ENCODE results near the gene PMM1.
"Not testable (repeated sequence)": the region's sequence is repeated elsewhere in the genome, so short reads cannot be mapped to it uniquely, and the experiment has no call there.

Gene PMM1

DNA sequence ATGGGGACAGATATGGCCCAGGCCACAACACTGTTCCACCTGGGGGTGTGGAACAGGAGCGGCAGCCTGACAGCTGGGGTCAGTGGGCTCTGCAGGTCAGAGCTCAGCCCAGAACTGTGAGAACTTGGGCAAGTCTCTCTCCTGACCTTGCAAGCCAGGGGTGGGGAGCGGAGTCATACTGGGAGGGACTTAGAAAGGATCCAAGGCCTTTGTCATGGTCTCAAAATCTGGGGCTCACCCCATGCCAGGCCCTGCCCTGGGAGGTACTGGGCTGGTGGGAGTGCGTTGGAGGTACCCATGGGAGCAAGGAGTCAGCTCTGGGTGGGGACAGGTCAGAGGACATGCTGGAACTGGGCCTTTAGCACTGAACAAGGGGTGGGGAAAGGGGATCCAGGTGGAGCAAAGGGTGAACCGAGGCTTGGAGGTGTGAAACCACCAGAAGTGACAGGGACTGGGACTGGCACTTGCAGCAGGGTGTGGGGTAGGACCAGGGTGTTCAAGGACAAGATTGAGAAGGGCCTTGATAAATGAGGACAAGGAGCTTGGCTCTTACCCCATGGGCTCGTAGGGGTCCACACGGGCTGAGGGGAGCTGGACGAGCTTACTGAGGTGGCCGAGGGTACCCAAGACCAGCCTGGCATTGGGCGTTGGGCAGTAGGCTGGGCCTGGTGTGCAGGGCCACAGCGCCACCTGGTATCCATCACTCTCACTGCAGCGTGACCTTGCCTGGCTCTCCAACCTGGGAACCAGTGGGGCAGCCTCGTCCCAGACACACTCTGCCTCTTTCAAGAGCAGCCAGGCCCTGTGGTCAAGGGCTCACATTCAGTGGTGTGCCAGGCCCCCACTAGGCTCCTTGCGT is 7.4 kb upstream of the PMM1 start:
- DNase-seq: peak; percentile 54

DNA sequence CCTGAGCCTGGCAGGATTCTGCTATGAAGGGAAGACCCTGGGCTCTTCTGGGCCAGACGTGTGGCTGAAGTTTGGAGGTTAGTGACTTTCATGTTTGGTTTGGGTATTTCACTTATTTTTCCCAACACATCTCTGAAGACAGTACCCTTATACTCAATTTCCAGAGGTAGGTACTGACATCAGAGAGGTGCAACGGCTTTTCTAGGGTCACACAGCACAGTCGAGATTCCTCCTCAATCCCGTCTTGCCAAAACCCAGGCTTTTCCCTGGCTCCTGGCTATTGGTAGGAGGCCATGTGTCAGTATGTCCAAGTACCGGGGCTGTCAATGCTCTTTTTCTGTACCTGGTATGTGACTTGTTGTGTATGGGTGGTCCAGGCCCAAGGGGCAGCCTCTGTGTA is 6.1 kb upstream of the PMM1 start:
- no peak for DNase-seq

DNA sequence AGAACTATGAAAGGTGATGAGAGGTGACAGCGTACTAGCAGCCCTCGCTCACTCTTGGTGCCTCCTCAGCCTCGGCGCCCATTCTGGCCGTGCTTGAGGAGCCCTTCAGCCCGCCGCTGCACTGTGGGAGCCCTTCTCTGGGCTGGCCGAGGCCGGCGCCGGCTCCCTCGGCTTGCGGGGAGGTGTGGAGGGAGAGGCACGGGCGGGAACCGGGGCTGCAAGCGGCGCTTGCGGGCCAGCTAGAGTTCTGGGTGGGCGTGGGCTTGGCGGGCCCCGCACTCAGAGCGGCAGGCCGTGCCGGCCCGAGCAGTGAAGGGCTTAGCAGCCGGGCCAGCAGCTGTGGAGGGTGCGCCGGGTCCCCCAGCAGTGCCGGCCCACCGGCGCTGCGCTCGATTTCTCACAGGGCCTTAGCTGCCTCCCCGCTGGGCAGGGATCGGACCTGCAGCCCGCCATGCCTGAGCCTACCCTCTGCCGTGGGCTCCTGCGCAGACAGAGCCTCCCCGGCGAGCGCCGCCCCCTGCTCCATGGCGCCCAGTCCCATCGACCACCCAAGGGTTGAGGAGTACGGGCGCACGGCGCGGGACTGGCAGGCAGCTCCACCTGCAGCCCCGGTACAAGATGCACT is 3.8 kb upstream of the PMM1 start:
- DNase-seq: not testable (repeated sequence)

DNA sequence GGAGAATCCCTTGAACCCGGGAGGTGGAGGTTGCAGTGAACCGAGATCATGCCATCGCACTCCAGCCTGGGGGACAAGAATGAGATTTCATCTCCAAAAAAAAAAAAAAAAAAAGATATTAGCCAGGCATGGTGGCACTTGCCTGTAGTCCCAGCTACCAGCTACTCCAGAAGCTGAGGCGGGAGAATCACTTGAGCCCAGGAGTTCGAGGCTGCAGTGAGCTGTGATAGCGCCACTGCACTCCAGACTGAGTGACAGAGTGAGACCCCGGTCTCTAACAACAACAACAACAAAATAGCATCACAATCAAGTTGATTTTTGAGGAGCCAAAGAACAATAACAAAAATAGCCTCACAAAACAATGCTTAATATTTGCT is 2.3 kb downstream of the PMM1 start:
- DNase-seq: no peak

DNA sequence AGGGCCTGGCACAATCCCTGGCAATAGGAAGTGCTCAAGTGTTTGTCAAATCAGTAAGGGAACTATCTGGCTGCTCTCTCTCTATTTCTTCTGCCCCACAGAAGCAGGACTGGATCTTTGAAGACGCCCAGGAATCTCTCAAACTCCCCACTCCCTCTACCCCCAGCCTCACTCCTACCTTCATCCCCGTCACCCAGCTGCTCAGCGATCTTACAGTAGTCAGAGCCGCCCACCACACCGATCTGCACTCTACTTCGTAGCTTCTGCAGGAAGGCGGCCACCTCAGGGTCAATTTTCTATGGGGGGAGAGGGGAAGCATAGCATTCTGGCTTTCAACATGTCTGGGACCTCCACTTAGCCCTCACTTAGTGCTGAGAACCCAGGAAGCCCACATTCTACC is 3.7 kb downstream of the PMM1 start:
- no peak for DNase-seq

DNA sequence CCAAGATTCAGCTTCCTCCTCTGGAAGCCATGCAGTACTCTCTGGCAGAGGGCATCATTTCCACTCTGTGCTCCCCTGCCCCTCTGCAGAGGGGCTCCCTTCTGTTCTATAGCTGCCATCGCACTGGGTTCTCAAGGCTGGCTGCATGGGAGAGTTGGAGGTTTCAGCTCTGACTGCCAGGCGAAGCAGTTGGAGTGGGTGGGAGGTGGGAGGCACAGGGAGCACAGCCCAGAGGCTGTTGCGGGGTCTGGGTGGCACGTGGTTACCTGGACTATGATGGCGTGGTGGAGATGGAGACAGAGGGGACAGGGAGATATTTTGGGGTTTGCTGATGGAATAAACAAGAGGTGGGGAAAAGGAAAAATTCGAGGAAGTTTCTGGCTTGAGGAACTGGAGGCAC is 4.8 kb downstream of the PMM1 start:
- DNase-seq: no peak

DNA sequence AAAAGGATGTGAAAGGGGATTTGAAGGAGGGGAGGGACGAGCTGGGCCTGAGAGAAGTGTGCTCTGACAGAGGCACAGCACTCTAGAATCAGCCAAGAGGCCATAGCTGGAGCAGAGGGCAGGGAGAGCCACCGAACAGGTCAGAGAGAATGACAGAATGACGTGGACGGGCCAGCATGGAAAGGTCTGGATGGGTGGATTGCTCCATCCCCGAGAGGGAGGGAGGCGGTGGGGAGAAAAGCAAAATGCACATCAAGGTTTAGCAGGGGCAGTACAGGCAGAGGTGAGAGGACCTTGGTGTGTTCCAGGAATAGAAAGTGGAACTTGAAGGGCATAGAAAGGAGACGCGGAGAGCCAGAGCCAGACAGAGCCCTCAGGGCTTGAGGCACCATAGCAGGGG is 6.9 kb downstream of the PMM1 start:
- no peak for DNase-seq

DNA sequence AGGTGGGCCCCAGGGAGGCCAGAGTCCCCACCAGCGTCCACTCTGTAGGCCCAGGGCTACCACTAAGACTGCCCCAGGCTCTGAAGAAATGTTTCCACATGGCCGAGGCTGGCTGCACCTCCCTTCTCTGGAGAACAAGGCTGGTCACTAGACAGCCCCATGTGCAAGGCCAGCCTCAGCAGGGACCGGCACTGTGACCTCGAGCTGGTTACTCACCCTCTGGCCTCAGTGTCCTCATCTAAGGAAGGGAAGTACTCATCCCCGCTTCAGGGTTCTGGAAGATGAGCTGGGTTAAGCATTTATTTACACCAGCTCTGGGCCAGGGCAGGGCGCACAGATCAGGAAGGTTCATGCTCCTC is 9.7 kb downstream of the PMM1 start:
- DNase-seq: no peak

DNA sequence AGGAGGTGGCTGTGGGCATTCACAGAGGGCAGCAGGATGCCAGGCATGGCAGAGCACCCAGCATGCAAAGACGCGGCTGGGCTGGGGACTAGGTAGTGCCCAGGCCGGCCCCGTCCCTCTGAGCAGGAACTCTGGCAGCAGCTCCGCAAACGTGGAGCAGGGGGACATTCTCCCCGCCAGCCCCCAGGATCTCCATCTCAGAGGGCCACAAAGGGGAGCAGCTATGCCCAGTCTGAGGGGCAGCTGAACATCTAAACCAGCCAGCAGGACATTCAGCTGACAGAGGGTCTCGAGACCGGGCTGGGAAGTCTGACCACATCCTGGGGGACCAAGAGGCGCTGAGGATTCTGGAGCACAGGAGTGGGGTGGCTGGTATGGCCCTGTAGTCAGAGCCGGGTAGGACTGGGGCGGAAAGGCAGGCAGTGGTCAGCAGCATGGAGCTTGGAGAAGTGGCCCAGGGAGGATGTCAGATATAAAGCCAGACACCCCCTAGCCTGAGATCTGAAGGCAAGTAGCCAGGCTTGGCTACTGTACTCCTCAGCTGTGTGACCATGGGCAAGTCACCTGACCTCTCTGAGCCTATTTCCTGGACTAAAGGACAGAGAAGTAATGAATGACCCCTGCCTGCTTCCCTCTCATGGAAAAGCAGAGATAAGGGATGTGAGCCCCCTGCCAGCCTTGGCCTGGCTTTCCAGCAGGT is 10.2 kb downstream of the PMM1 start:
- no peak for DNase-seq

DNA sequence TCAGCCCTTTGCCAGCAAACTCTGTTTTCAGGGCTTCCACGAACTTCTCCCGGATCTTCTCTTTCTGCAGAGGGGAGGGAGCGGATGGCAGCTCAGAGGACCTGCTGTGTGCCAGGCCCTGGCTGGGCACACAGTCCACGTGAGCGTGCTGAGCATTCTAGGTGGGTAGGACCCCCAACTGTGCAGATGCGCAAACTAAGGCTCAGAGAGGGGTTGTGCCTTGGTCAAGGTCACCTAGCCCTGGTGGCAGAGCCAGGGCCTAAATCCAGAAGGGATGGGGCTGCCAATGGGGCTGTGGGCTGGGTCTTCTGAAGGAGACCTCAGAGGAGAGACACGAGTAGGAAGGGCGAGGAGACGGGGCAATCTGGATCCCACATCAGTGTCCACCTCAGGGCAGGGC is 10.8 kb downstream of the PMM1 start:
- DNase-seq: no peak

DNA sequence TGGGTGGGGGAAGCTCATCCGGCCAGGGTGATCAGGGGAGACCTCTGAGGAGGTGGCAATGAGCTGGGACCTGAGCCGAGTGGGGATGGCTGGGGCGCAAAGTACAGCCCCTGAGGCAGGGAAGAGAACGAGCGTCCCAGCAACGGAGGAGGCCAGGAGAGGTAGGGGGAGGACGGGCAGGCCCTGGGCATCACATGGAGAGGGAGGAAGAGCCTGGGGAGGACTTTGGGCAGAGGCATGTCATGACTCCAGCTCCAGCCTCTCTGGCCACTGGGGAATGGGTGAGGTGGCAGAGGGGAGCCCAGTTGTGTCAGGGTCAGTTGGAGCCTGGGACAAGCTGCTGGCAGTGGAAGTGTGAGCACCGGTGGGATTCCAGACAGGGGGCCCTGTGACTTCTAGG is 11.5 kb downstream of the PMM1 start:
- DNase-seq: no peak

DNA sequence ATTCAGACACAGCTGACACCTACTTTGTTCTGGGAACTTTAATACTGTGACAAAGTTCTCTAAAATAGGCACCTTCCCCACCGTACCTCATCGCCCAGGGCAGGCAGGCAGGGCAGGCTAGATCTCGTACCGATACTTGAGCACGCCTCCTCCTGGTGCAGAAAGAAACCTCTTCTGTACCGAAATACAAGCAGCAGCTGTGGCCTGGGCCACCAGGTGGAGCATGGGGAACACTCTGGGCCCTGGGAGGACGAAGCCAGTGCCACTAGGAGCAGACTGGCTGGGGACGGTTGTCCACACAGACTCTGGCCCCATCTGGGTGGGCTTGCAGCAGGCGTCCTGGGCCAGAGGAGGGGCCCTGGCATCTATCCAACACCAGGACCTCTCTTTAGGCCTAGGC is 12.8 kb downstream of the PMM1 start:
- DNase-seq: peak; percentile 44

DNA sequence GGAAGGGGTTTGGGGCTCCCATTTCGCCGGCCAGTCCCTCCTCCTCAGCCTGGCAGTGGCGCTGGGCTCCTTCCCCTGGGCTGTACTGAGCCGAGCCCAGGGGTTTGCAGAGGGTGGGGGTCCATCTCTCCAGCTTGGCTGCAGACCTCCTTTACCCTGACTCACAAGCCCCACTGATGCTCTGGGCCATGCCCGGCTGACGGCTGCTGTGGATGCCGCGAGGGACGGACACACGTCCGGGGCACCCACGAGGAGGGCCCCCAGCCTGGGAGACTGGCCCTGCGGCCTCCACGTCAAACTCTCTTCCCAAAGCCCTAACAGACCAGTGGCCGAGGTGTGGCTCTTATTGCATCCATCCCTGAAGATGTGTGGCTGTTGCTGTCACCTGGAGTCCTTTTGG is 14.1 kb downstream of the PMM1 start:
- DNase-seq: no peak

DNA sequence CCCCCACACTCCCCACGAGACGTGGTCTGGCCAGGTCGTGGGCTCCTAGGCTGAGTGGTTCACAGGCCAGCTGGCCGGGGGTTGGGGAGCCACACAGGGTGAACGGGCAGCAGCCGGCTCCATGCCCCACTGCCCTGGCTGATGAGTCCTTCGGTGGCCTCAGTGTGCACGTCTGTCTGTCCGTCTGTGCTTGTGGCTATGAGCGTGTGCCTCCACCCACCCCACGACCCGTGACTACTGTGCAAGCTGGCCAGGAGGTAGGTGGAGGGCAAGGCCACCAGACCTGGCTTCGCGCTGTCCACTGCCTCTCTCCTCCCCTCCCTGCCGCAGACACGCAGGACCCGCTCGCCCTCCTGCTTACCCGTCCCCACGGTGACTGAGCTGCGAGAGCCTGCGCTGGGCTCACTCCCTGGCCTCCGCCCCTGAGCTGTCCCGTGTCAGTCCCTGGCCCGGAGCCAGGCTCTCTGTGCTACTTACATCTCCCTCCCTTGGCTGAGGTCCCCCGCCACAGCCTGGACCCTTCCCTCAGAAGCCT is 14.7 kb downstream of the PMM1 start:
- no peak for DNase-seq

DNA sequence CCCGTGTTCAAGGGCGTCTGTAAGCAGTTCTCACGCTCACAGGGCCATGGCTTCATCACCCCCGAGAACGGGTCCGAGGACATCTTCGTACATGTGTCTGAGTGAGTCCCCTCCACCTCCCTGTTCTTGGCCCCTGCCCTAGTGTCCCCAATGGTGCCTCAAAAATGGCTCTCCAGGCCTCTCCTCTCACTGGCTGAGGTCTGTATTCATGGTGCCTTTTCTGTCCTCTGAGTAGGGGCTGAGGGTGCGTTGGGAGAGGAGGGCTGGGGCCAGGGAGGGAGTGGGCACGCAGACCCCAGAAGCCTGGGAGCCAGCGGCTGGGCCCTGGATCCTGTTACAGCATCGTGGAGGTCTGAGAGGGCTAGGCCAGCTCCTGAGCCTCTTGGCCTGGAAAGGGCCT is 16.0 kb downstream of the PMM1 start:
- DNase-seq: no peak

DNA sequence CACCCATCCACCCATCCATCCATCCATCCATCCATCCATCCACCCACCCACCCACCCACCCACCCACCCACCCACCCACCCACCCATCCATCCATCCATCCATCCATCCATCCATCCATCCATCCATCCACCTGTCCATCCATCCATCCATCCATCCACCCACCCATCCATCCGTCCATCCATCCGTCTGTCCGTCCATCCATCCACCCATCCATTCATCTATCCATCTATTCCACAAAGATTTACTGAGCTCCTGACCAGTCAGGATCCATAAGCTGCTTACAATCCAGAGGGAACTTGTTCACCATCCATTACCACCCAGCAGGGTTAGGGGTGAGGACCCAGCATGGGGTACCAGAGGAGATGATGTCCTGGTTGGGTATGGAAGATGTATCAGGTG is 17.3 kb downstream of the PMM1 start:
- DNase-seq: not testable (repeated sequence)

DNA sequence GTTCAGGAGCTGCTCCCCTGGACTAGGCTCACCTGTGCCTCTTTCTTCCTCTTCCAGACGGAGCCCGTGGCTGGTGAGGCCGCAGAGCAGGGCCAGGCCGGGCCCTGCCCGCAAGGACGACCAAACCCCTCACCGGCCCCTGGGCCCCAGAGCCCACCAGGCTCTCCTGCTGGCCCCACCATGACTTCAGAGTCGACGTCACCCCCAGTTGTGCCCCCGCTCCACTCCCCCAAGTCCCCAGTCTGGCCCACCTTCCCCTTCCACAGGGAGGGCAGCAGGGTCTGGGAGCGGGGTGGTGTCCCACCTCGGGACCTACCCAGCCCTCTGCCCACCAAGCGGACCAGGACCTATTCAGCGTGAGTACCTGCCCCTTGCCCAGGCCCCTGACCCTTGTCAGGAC is 17.9 kb downstream of the PMM1 start:
- no peak for DNase-seq

DNA sequence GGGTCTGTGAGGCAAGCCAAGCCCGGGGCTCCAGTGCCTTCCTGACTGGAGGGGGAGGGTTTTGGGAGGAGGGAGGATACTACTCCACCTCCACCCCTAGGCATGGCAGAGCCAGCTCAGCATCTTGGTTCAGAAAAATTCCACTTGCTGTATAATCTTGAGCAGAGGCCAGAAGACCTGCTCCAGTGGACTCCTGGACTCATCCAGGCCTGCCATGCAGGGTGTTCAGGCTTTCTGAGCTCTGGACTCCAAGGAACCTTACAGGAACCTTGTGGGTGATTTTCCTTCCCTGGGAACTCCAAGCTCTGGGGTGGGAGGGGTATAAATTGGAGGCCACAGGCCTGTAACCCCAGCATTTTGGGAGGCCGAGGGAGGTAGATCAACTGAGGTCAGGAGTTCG is 19.4 kb downstream of the PMM1 start:
- DNase-seq: no peak

DNA sequence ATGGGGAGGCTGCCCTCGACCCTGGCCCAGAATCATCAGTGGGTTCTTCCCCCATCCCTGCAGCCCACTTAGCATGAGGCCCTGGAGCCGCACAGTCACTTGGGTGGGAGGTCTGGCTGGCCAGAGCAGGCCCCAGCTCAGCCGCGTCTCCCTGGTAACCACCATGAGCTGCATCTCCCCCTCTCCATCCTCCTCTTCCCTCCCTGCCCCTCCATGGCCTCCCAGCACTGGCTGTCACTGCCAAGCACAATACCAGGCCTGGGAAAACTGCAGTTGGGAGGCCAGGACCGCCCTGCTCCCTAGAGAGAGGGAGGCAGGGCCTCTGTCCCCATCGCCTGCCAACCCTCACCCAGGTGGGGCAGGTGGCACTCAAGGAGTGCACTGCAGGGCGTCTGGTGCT is 20.8 kb downstream of the PMM1 start:
- no peak for DNase-seq

DNA sequence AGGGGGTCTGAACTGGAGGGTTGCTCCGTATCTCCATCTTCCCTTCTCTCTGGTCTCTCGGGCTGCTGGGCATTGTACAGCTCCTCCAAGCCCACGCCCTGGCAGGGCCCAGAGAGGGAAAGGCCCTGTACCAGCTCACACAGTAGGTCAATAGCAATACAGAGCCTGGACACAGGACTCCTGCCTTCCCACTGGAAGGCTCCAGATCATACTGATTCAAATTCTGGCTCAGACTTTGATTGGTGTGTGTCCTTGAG is 22.2 kb downstream of the PMM1 start:
- DNase-seq: no peak

DNA sequence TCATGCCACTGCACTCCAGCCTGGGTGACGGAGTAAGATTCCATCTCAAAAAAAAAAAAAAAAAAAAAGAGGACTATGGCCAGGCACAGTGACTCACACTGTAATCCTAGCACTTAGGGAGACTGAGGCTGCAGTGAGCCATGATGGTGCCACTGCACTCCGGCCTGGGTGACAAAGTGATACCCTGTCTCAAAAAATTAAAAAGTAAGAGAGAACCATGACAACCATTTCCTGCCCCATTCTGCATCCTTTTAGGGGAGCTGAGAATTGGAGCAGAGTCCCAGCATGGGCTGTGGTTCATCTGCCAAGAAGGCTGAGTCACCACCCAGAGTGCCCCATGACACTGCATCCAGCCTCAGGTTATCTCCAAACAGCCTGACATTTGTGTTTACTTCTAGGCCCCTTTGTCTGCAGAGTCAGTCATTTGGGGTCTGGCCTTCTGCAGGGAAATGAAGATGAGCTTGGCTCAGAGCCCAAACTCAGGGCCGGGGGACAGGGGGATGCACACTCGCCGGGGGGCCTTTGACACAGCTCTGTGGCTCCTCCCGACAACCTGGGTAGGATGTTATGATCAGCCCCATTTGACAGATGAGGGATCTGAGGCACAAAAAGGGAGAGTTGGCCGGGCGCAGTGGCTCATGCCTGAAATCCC is 24.1 kb downstream of the PMM1 start:
- DNase-seq: peak; percentile 15

DNA sequence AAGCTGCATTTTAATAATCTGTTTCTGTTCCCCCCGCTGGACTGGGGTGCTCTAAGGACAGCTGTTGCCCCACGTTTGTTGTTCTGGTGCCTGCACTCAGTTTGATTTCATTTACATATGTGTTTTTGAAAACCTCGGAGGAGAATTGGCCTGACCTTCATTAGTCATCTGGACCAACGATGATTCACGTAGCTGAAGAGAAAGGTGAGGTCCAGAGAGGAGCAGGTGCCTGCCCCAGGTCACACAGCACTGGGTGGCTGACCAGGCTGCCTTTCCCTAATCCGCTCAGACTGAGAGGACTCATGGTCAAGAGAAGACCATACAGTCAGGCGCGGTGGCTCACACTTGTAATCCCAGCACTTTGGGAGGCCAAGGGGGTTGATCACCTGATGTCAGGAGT is 25.1 kb downstream of the PMM1 start:
- no peak for DNase-seq

DNA sequence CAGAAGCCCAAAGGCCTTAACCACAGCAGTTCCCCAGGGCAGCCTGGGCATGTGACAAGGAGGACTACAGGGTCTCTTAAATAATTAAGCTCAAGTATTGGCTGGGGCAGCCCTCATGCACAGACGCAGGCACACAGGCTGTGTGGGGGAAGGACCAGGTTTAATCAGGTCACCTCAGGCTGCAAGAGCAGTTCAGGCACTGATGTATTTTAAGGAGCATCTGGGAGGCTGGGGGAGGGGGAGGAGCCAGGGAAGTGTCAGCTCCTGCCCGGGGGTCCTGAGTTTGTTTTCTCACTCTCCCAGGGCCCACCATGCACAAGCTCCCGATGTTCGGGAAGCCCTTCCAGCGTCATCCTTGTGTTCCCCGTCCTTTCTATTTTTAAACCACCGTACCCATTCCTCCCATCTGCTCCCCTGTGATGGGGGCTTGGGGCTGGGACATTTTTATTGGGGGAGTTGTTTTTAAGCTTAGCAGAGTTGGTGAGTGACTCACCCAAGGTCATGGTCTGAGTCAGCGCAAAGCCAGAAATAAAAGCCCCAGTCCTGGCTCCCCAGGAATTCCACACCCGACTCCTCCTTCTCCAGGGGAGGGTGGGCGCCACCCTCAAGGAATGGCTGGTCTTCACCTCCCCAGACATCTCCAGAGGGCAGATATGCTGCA is 26.5 kb downstream of the PMM1 start:
- no peak for DNase-seq

Measured in CD4-positive, alpha-beta T cell treated with Interleukin-6 for 4 hours (primary cell).